HepG2 (cell line): ENCODE data around the gene WNT16. TPM values are rescaled to one million over a fixed set of nuclear protein-coding genes. Genes with fewer than 3 reads are reported as not detected.
"Not testable (repeated sequence)": the region's sequence is repeated elsewhere in the genome, so short reads cannot be mapped to it uniquely, and the experiment has no call there.

ENCODE experiments used
- ATAC-seq: fragments of 200-7000 bp; cut with Tn5 transposase; 3 replicates; pipeline ENCODE4 v1.9.1; 2020; ENCODE audit warnings: mild to moderate bottlenecking, moderate library complexity
- BruUV-seq: library from RNA; stranded (reverse); fragments of 400-500 nt; replicated peaks from 2 replicates; lab custom pipeline; 2021; lab: Mats Ljungman, UMichigan
- CTCF ChIA-PET: fragments of 300-600 bp; formaldehyde crosslinking; extraction: SDS; loops from one replicate; lab custom pipeline; 2021; ENCODE audit warnings: low total read pairs, inconsistent platforms, low intra/inter-chr PET ratio; lab: Yijun Ruan, JAX
- POLR2A ChIA-PET: fragments of 350-600 bp; sonication (Branson Sonifier 250); formaldehyde crosslinking; loops from one replicate; lab custom pipeline; 2020; ENCODE audit warnings: antibody characterized with exemption, inconsistent platforms; lab: Yijun Ruan, JAX
- DNase-seq: peaks from one replicate; pipeline ENCODE4 v3.0.0-alpha.2; 2015; ENCODE audit warnings: low spot score
- FAIRE-seq: peaks from 3 replicates; lab custom pipeline; 2011; peaks lifted over from hg19 to GRCh38; lab: Jason Lieb, UNC
- H2AFZ ChIP-seq: one replicate; pipeline ENCODE4 v1.6.1; 2011; ENCODE audit warnings: low read length, inconsistent platforms
- H3K27ac ChIP-seq: fragments of 300-600 bp; 3 replicates; pipeline ENCODE4 v1.8.0; 2011; ENCODE audit warnings: mixed run types, mild to moderate bottlenecking, mixed read lengths, low read length, inconsistent platforms; ENCODE audit not compliant: insufficient read depth; ENCODE audit errors: extremely low read length
- H3K27me3 ChIP-seq, 2 experiments: fragments of 200-600 bp in 1 of 2; 2 replicates in 1 of 2; 3 replicates in 1 of 2; pipeline versions ENCODE4 v1.6.0 to v1.8.0; 2011; ENCODE audit warnings: low read length in 2 of 2, mild to moderate bottlenecking in 2 of 2, moderate library complexity in 2 of 2, inconsistent platforms in 1 of 2; ENCODE audit not compliant: insufficient read depth in 2 of 2, control insufficient read depth in 1 of 2
- H3K36me3 ChIP-seq, 2 experiments: fragments of 200-600 bp in 1 of 2; replicated peaks in 1 of 2; 2 replicates in 1 of 2; 3 replicates in 1 of 2; pipeline versions ENCODE4 v1.5.1 to v1.8.0; 2011; ENCODE audit warnings: low read length in 2 of 2, inconsistent platforms in 1 of 2; ENCODE audit not compliant: insufficient read depth in 2 of 2, control insufficient read depth in 1 of 2
- H3K4me1 ChIP-seq: 2 replicates; pipeline ENCODE4 v1.5.1; 2012; ENCODE audit warnings: low read length, inconsistent platforms; ENCODE audit not compliant: insufficient read depth
- H3K4me2 ChIP-seq: 2 replicates; pipeline ENCODE4 v1.6.0; 2011; ENCODE audit warnings: low read depth, low read length, inconsistent platforms
- H3K4me3 ChIP-seq, 3 experiments: fragments of 200-600 bp in 1 of 3; sonication (generic), shearing (Covaris generic) in 1 of 3; replicated peaks in 1 of 3; 2 replicates each; pipeline ENCODE4 v1.5.1; 2011 to 2016; ENCODE audit warnings: low read length in 3 of 3, inconsistent platforms in 2 of 3, low read depth in 2 of 3, mild to moderate bottlenecking in 2 of 3, control low read depth in 1 of 3, mixed read lengths in 1 of 3; ENCODE audit not compliant: insufficient read depth in 1 of 3
- H3K79me2 ChIP-seq: one replicate; pipeline ENCODE4 v1.6.1; 2011; ENCODE audit warnings: low read length, inconsistent platforms; ENCODE audit not compliant: insufficient read depth
- H3K9ac ChIP-seq: 2 replicates; pipeline ENCODE4 v1.6.0; 2011; ENCODE audit warnings: mild to moderate bottlenecking, low read depth, low read length, inconsistent platforms; ENCODE audit not compliant: insufficient read depth
- H3K9me3 ChIP-seq: 2 replicates; pipeline ENCODE4 v1.5.1; 2012; ENCODE audit warnings: mild to moderate bottlenecking, low read length
- H4K20me1 ChIP-seq: 2 replicates; pipeline ENCODE4 v1.6.0; 2011; ENCODE audit warnings: inconsistent platforms, mild to moderate bottlenecking, low read length, moderate library complexity; ENCODE audit not compliant: insufficient read depth
- PHF20 ChIP-seq: sonication (generic); formaldehyde crosslinking; IDR thresholded peaks from 2 replicates; pipeline ENCODE4 v1.5.0; 2020; ENCODE audit warnings: mild to moderate bottlenecking, missing genetic modification reagents
- PITX1 ChIP-seq: sonication (generic); formaldehyde crosslinking; IDR thresholded peaks from 2 replicates; pipeline ENCODE4 v1.5.1; 2020; ENCODE audit warnings: mild to moderate bottlenecking, missing genetic modification reagents
- SMAD1 ChIP-seq: sonication (generic); formaldehyde crosslinking; IDR thresholded peaks from 2 replicates; pipeline ENCODE4 v1.4.0; 2020; ENCODE audit warnings: missing genetic modification reagents, low read depth, mild to moderate bottlenecking, borderline replicate concordance
- XRCC5 ChIP-seq: fragments of 200-400 bp; formaldehyde crosslinking; optimal IDR thresholded peaks from 2 replicates; pipeline ENCODE3; 2017; ENCODE audit warnings: mild to moderate bottlenecking, low read length
- ZNF264 ChIP-seq: sonication (generic); formaldehyde crosslinking; IDR thresholded peaks from 2 replicates; pipeline ENCODE4 v1.4.0; 2020; ENCODE audit warnings: missing genetic modification reagents
- ZNF34 ChIP-seq: sonication (generic); formaldehyde crosslinking; IDR thresholded peaks from 2 replicates; pipeline ENCODE4 v1.4.0; 2020; ENCODE audit warnings: mild to moderate bottlenecking, missing genetic modification reagents, borderline replicate concordance
- WGBS: methylation state at CpG from one replicate; pipeline ENCODE4 v1.1.6; 2017; ENCODE audit warnings: low lambda C conversion rate; 5-methylcytosine and 5-hydroxymethylcytosine counted together
- in situ Hi-C: cut with HindIII; loops from 2 replicates; pipeline ENCODE4 v1.10.0; 2017; ENCODE audit warnings: low pct_unique_long_range_greater_than_20kb; ENCODE audit not compliant: extremely low pct_ligation_motif_present
- intact Hi-C: fragments of 100-400 bp; cut with micrococcal nuclease; formaldehyde crosslinking; loops from one replicate; pipeline ENCODE4 v1.10.0; 2022; ENCODE audit not compliant: unreplicated experiment
- polyA plus RNA-seq, 8 experiments: library from polyadenylated mRNA; depleted of rRNA in 3 of 8; stranded (reverse) in 7 of 8; unstranded in 1 of 8; fragments of >200 nt; fragmentation: Illumina TruSeq in 4 of 8; extraction: Trizol in 4 of 8; gene quantifications; 2 replicates each; pipeline versions ENCODE4 v1.2.1 to v1.2.3, GENCODE V29; 2011 to 2016; ENCODE audit warnings: low read depth in 4 of 8, missing spikeins in 1 of 8, mixed read lengths in 1 of 8; ENCODE audit not compliant: insufficient read depth in 1 of 8
- total RNA-seq, 5 experiments: library from RNA; depleted of rRNA; stranded (reverse); fragments of >200 nt; fragmentation: Illumina TruSeq; extraction: Trizol; gene quantifications; 2 replicates each; pipeline ENCODE4 v1.2.3, GENCODE V29; 2016; ENCODE audit warnings: low read depth in 1 of 5
- TF ChIP-seq, protein P1 (sequence below): fragments of 450-650 bp; IDR thresholded peaks from 2 replicates; pipeline ENCODE4 v1.6.1; 2016
- TF ChIP-seq, protein P2 (sequence below): sonication (generic); IDR thresholded peaks from 2 replicates; pipeline ENCODE4 v1.6.1; 2016; ENCODE audit warnings: low read depth, borderline replicate concordance
- TF ChIP-seq, protein P3 (sequence below): sonication (generic); formaldehyde crosslinking; IDR thresholded peaks from 2 replicates; pipeline ENCODE4 v1.4.0; 2020; ENCODE audit warnings: mild to moderate bottlenecking, missing genetic modification reagents

The WNT16 gene
- total and polyA plus RNA-seq, 2 of the 13 experiments (the other 11 are each of a cell fraction or from before 2014, with no cell fraction given), result not detected

DNA sequence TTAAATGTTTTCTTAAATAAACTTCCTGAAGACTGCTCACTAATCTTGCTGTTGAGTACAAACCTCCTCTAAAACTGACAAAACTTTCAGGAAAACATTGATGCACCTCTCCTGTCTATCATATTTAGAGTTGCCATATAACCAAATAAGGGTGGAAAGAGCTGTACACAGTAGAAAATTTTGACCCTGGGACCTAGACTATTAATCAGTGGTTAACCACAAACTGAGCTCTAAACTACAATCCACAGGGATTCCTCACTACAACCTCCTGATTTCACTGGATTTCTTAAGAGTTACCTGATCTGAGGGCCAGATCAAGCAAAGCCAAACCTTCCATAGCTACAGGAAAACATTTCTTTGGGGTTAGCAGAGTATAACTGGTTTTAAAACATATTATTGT lies 39.9 kb upstream of the WNT16 start (continued):
- TF ChIP-seq, protein P1, sequence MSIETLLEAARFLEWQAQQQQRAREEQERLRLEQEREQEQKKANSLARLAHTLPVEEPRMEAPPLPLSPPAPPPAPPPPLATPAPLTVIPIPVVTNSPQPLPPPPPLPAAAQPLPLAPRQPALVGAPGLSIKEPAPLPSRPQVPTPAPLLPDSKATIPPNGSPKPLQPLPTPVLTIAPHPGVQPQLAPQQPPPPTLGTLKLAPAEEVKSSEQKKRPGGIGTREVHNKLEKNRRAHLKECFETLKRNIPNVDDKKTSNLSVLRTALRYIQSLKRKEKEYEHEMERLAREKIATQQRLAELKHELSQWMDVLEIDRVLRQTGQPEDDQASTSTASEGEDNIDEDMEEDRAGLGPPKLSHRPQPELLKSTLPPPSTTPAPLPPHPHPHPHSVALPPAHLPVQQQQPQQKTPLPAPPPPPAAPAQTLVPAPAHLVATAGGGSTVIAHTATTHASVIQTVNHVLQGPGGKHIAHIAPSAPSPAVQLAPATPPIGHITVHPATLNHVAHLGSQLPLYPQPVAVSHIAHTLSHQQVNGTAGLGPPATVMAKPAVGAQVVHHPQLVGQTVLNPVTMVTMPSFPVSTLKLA, result no peak
- TF ChIP-seq ZNF34 (no peak), PHF20 (CRISPR knock-in tag) (no peak), PITX1 (CRISPR knock-in tag) (no peak), ZNF264 (CRISPR knock-in tag) (no peak), SMAD1 (CRISPR knock-in tag) (no peak), XRCC5 (no peak)
- TF ChIP-seq, protein P2, sequence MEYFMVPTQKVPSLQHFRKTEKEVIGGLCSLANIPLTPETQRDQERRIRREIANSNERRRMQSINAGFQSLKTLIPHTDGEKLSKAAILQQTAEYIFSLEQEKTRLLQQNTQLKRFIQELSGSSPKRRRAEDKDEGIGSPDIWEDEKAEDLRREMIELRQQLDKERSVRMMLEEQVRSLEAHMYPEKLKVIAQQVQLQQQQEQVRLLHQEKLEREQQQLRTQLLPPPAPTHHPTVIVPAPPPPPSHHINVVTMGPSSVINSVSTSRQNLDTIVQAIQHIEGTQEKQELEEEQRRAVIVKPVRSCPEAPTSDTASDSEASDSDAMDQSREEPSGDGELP, result no peak
- TF ChIP-seq, protein P3, sequence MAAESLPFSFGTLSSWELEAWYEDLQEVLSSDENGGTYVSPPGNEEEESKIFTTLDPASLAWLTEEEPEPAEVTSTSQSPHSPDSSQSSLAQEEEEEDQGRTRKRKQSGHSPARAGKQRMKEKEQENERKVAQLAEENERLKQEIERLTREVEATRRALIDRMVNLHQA, result no peak

DNA sequence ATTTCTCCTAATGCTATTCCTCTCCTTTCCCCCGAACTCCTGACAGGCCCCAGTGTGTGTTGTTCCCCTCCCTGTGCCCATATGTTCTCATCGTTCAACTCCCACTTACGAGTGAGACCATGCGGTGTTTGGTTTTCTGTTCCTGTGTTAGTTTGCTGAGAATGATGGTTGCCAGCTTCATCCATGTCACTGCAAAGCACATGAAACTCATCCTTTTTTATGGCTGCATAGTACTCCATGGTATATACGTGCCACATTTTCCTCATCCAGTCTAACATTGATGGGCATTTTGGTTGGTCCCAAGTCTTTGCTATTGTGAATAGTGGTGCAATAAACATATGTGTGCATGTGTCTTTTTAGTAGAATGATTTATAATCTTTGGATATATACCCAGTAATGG lies 38.9 kb upstream of the WNT16 start:
- H2AFZ ChIP-seq, DNase-seq, H3K9ac ChIP-seq, BruUV-seq, CTCF ChIA-PET, H3K27ac ChIP-seq, H3K4me1 ChIP-seq, in situ Hi-C loops, H3K79me2 ChIP-seq, intact Hi-C loops, ATAC-seq, POLR2A ChIA-PET, H3K4me2 ChIP-seq, H4K20me1 ChIP-seq, H3K36me3 ChIP-seq, H3K27me3 ChIP-seq, FAIRE-seq, H3K9me3 ChIP-seq, H3K4me3 ChIP-seq: not testable (repeated sequence)
- 70% methylated on average over 5 of the region's 5 CpGs for WGBS
